Body of pancreas (tissue), 4 donors: ENCODE measurements around the gene G3BP2.

Experiments used
- CTCF ChIP-seq, 7 experiments: fragments of 450-650 bp in 4 of 7; fragments of 200-600 bp in 3 of 7; sonication (generic) in 3 of 7; IDR thresholded peaks; one replicate each; pipeline ENCODE4 v1.5.1; 2016 to 2019; ENCODE audit warnings: antibody characterized with exemption in 7 of 7
- POLR2A ChIP-seq, 3 donors: fragments of 450-650 bp; IDR thresholded peaks; one replicate each; pipeline ENCODE4 v1.6.1; 2016; ENCODE audit warnings: antibody characterized with exemption in 3 of 3, mild to moderate bottlenecking in 2 of 3

GRCh38 chr4:75679876-75680575 lies 6.8 kb upstream of the G3BP2 start:
- TF ChIP-seq CTCF (IDR thresholded peaks at IDR 0.05) = no peak
- TF ChIP-seq POLR2A (IDR thresholded peaks at IDR 0.05) = no peak
